IPS DF 19.7 (cell line): ENCODE results near the gene TAS1R3.

ENCODE experiments used
- DNase-seq: peaks from one replicate; pipeline ENCODE4 v3.0.0-alpha.2; 2013; ENCODE audit warnings: low read depth, low spot score

The TAS1R3 gene

GRCh38 chr1:1370771-1371300 lies 39.8 kb downstream of the TAS1R3 start:
- DNase-seq, result no peak

GRCh38 chr1:1371364-1371745 lies 40.3 kb downstream of the TAS1R3 start:
- DNase-seq, result no peak

DNA sequence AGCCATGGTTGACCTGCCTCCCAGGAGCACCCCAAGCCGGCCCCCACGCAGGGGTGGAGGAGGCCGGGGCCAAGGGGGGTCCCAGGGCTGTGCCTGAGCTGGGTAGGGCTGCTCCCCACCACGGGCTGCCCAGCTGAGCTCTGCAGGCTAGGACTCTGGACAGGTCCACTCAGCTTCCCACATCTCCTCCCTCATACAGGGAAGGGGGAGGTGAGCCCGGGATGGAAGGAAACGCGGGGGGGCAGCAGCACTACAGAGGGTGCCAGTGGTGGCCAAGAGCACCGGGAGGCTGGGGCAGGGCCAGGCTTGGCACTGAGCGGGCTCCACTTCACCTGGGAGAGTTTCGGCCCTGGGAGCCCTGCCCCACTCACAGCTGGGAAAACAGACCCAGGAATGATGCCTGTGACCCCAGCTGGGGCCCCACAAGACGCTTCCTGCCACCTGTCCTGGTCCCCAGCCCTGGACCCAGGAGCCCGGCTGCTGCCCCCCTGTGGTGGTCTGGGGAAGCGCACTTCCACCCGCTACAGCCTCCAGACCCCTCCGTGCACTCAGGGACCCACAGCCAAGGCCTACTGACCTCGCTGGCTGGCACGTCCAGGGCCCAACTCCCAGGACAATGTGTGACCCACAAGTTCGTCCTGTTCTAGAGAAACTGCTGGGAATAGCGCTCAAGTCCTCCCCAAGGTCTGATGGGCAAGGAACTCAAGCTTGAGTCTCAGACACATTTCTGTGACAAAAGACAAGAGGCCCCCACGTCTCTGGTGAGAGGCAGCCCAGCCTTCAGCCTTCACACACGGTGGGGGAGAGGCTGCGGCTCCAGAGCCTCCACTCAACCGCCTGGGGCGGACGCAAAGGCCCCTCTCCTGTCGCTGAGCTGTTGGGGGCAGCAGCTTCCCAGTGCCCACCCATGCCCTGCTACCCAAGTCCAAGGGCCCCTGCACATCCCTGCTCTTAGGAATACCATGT lies 40.9 kb downstream of the TAS1R3 start:
- DNase-seq, result no peak

- DNase-seq, result no peak
Observed at GRCh38 chr1:1373051-1373814, 42.2 kb downstream of the TAS1R3 start.

DNA sequence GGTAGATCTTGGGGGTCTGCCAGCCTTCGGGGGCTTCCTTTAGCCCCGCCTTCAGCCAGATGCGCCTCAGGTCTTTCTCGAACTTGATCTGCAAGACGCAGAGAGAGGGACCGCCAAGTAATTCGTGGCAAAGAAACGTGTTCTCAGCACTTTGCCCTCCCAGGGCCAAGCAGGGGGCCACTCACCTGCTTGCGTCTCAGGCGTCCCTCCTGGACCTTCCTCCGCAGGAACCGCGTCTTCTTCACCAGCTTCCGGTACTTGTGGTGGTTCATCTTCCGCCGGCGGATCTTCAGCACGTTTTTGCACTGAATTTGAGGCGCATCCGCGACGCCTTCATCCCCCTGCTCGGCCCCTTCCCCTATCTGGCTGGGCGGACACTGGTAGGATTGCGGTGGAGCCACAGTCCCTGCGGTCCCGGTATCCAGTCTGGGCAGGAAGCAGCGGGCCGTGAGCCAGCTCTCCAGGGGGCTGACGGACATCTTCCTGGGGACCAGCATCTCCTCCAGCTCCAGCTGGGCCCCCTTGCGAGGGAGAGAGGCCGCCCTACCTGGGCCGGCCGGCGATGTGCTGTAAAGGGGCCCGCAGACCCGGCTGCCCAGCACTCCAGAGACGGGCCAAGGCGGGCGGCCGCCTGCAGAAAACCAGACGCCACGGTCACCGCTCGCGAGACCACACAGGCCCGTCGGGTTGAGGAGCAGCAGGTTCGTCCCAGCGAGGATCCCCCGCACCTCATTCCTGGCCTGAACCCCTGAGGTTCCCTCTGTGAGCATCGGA lies 42.9 kb downstream of the TAS1R3 start:
- no peak for DNase-seq

- DNase-seq, result no peak
Observed at GRCh38 chr1:1374589-1374928, 43.5 kb downstream of the TAS1R3 start.

DNA sequence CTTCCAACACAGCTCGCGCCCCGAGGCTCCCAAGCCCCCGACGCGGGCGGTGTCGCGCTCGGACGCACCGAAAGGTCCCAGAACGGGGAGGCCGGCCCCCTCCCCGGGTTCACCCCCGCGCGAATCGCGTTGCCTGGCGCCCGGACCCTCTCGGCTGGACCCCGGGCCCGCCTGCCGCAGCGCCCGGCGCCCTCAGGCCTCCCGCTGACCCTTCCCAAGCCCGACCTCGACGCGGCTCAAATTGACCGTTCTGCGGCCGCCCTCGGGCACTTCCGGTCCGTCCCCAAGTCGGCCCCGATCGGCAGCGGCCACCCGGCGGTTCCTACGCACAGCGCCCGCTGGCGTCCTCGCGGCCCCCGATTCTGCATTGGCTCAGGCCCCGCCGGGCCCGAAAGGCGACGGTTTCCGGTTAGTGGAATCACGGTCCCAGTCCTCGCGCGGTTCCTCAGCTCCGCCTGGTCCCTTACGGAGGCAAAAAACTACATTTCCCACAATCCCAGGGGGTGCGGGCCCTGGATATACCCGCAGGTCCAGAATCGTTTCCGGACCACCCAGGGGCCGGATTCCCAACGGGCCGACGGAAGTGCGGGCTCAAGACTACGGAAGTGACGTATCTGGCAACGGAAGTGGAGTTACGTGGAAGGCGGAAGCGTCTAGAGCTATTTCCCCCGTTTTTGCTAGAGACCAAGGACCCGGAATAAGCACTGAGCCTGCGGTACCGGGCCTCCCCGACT lies 44.0 kb downstream of the TAS1R3 start, which contains the start of gene AURKAIP1:
AURKAIP1 (minus strand) TSS at position 279 of the 734 bp plus-strand sequence. CDS start 451 bp downstream, outside the sequence.
- DNase-seq, result peak; percentile 98

DNA sequence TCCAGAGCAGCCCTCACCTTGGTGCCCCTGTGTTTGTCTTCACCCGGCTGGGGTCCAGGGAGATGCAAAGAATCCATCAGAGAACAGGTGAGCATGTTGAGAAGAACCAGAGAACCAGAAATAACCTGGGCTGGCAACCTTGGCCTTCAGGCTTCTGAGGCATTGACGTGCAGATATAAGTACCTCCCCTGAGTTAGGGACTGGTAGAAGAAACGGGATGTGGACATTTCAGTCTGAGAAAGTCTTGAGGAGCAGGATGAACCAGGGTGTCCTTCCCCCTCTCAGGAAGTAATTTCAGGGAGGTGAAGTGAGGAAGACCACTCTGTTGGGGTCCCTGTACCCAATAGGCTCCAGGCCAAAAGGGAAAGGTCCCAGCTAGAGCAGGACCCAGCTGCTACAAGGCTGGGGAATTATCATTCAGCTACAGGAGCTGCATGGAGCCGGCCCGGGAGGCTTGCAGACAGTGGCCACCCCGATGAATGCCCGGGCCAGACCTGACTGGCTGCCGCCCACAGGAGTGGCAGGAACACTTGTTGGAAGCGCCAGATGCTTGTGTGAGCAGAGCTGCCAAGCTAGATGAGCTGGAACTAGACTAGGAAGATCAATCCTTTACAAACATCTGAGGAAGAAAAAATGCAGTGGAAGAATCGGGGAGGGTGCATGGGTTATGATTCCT lies 45.6 kb downstream of the TAS1R3 start:
- no peak for DNase-seq

GRCh38 chr1:1377540-1378205 lies 46.6 kb downstream of the TAS1R3 start:
- DNase-seq, result no peak

- no peak for DNase-seq
Observed at GRCh38 chr1:1380860-1381259, 49.8 kb downstream of the TAS1R3 start.

- DNase-seq, result no peak
Observed at GRCh38 chr1:1381294-1381693, 50.2 kb downstream of the TAS1R3 start.
